Thyroid gland (tissue), 4 donors: ENCODE measurements around the gene SLC12A3.

Experiments used
- CTCF ChIP-seq, 6 experiments: fragments of 200-600 bp in 3 of 6; fragments of 450-650 bp in 3 of 6; sonication (generic) in 3 of 6; IDR thresholded peaks; one replicate each; pipeline ENCODE4 v1.5.1; 2016 to 2019; ENCODE audit warnings: antibody characterized with exemption in 6 of 6, mild to moderate bottlenecking in 2 of 6, inconsistent platforms in 1 of 6, moderate library complexity in 1 of 6
- POLR2A ChIP-seq, 2 donors: fragments of 450-650 bp; IDR thresholded peaks; one replicate each; pipeline ENCODE4 v1.6.1; 2017; ENCODE audit warnings: antibody characterized with exemption in 2 of 2, mild to moderate bottlenecking in 2 of 2, moderate library complexity in 1 of 2

DNA sequence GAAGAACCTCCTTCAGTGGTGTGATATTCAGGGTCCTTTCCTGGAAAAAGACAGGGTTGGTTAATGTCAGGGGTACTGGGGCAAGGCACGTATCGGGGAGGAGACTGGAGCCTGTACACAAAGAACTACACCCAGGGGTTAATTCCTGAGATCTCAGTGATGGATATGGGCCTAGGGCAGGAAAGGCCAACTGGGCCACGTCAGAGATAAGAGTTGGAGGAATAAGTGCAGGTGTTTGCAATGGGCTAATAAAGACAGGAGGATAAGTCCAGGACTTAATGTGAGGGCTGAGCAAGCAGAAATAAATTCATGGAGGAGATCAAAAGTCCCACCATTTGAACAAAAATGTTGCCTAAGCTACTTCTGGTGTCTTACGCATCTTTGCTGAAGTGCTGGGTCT, 56.6 kb downstream of the SLC12A3 start:
- TF ChIP-seq POLR2A (IDR thresholded peaks at IDR 0.05) (no peak), CTCF (IDR thresholded peaks at IDR 0.05) (no peak)
